H1 (cell line): ENCODE measurements around the gene CUTA. TPM values are rescaled to one million over a fixed set of nuclear protein-coding genes. Genes with fewer than 3 reads are reported as not detected.

Experiments
- CTCF ChIA-PET: fragments of 300-600 bp; sonication (Branson Sonifier 250); formaldehyde crosslinking; loops from one replicate; lab custom pipeline; 2021; ENCODE audit not compliant: partially characterized antibody; lab: Charles Lee
- POLR2A ChIA-PET: fragments of 300-600 bp; sonication (Branson Sonifier 250); formaldehyde crosslinking; loops from one replicate; lab custom pipeline; 2021; ENCODE audit warnings: inconsistent platforms; ENCODE audit not compliant: partially characterized antibody; lab: Charles Lee
- DNase-seq, 2 experiments: peaks; one replicate each; pipeline versions ENCODE4 v3.0.0 to v3.0.0-alpha.2; 2010 to 2022; ENCODE audit warnings: low spot score in 2 of 2, low read depth in 1 of 2, mixed read lengths in 1 of 2
- FAIRE-seq: peaks from 2 replicates; lab custom pipeline; 2011; peaks lifted over from hg19 to GRCh38; lab: Jason Lieb, UNC
- H2AFZ ChIP-seq: 2 replicates; pipeline ENCODE4 v1.8.1; 2012; ENCODE audit warnings: low read length, inconsistent platforms
- H2AK5ac ChIP-seq: 2 replicates; pipeline ENCODE4 v1.6.1; 2013; ENCODE audit warnings: low read depth, low read length
- H2BK120ac ChIP-seq: replicated peaks from 2 replicates; pipeline ENCODE3; 2013; ENCODE audit warnings: low read depth, low read length, inconsistent platforms
- H2BK12ac ChIP-seq: 2 replicates; pipeline ENCODE4 v1.6.1; 2013; ENCODE audit warnings: low read depth, low read length
- H2BK15ac ChIP-seq: 2 replicates; pipeline ENCODE4 v1.6.1; 2013; ENCODE audit warnings: low read length
- H2BK20ac ChIP-seq: 2 replicates; pipeline ENCODE4 v1.6.1; 2013; ENCODE audit warnings: low read length
- H2BK5ac ChIP-seq: 2 replicates; pipeline ENCODE4 v1.6.1; 2013; ENCODE audit warnings: low read depth, low read length
- H3K14ac ChIP-seq: 2 replicates; pipeline ENCODE4 v1.6.1; 2013; ENCODE audit warnings: inconsistent platforms; ENCODE audit not compliant: insufficient read length
- H3K18ac ChIP-seq: 2 replicates; pipeline ENCODE4 v1.6.1; 2013; ENCODE audit warnings: low read length; ENCODE audit errors: extremely low read depth
- H3K23ac ChIP-seq: 2 replicates; pipeline ENCODE4 v1.6.1; 2013; ENCODE audit warnings: inconsistent platforms; ENCODE audit not compliant: insufficient read length
- H3K23me2 ChIP-seq: 2 replicates; pipeline ENCODE4 v1.6.1; 2013; ENCODE audit warnings: low read depth, low read length
- H3K27ac ChIP-seq: 2 replicates; pipeline ENCODE4 v1.6.1; 2011; ENCODE audit warnings: low read depth, low read length, inconsistent platforms
- H3K27me3 ChIP-seq, 4 experiments: replicated peaks in 1 of 4; 1 replicate in 1 of 4; 2 replicates in 3 of 4; pipeline versions ENCODE4 v1.6.1 to v1.8.1; 2011 to 2013; ENCODE audit warnings: low read length in 3 of 4, mild to moderate bottlenecking in 3 of 4, inconsistent platforms in 2 of 4, mixed read lengths in 2 of 4, moderate library complexity in 1 of 4; ENCODE audit not compliant: control insufficient read depth in 3 of 4, insufficient read depth in 3 of 4; ENCODE audit errors: extremely low read depth in 1 of 4
- H3K36me3 ChIP-seq, 4 experiments: 2 replicates each; pipeline versions ENCODE4 v1.6.1 to v1.8.1; 2011 to 2013; ENCODE audit warnings: mild to moderate bottlenecking in 4 of 4, low read length in 3 of 4, moderate library complexity in 2 of 4, control low read depth in 1 of 4, inconsistent platforms in 1 of 4; ENCODE audit not compliant: insufficient read depth in 4 of 4, control insufficient read depth in 2 of 4
- H3K4ac ChIP-seq: replicated peaks from 2 replicates; pipeline ENCODE3; 2013; ENCODE audit warnings: low read length, low read depth, mixed read lengths, inconsistent platforms; ENCODE audit not compliant: insufficient read length
- H3K4me1 ChIP-seq, 4 experiments: replicated peaks in 1 of 4; 1 replicate in 1 of 4; 2 replicates in 3 of 4; pipeline versions ENCODE4 v1.6.1 to v1.8.1; 2011 to 2013; ENCODE audit warnings: low read length in 3 of 4, inconsistent platforms in 2 of 4, mixed read lengths in 1 of 4; ENCODE audit not compliant: insufficient read depth in 4 of 4, control insufficient read depth in 3 of 4
- H3K4me2 ChIP-seq, 2 experiments: 2 replicates each; pipeline versions ENCODE4 v1.6.1 to v1.8.1; 2011 to 2013; ENCODE audit warnings: low read depth in 2 of 2, low read length in 2 of 2, control low read depth in 1 of 2, inconsistent platforms in 1 of 2, mild to moderate bottlenecking in 1 of 2; ENCODE audit not compliant: insufficient read depth in 1 of 2
- H3K4me3 ChIP-seq, 4 experiments: fragments of 200-600, 300-600 bp in 1 of 4; sonication (generic), shearing (Covaris generic), sonication (Bioruptor Twin) in 1 of 4; 2 replicates each; pipeline versions ENCODE4 v1.5.1 to v1.8.1; 2011 to 2016; ENCODE audit warnings: low read length in 4 of 4, low read depth in 3 of 4, control low read depth in 2 of 4, inconsistent platforms in 2 of 4, mild to moderate bottlenecking in 2 of 4, mixed read lengths in 1 of 4, moderate library complexity in 1 of 4; ENCODE audit not compliant: insufficient read depth in 2 of 4; ENCODE audit errors: extremely low read depth in 1 of 4
- H3K56ac ChIP-seq: replicated peaks from 2 replicates; pipeline ENCODE3; 2013; ENCODE audit warnings: low read depth, mild to moderate bottlenecking, mixed read lengths, low read length, inconsistent platforms; ENCODE audit not compliant: insufficient read length
- H3K79me1 ChIP-seq: 2 replicates; pipeline ENCODE4 v1.6.1; 2013; ENCODE audit warnings: low read depth, low read length, control low read depth
- H3K79me2 ChIP-seq, 2 experiments: 2 replicates each; pipeline versions ENCODE4 v1.6.1 to v1.8.1; 2012 to 2013; ENCODE audit warnings: low read length in 2 of 2, mild to moderate bottlenecking in 2 of 2, inconsistent platforms in 1 of 2; ENCODE audit not compliant: insufficient read depth in 2 of 2, control insufficient read depth in 1 of 2
- H3K9ac ChIP-seq, 4 experiments: replicated peaks in 1 of 4; 1 replicate in 1 of 4; 2 replicates in 3 of 4; pipeline versions ENCODE4 v1.6.1 to v1.8.1; 2011 to 2013; ENCODE audit warnings: low read depth in 3 of 4, low read length in 3 of 4, control low read depth in 2 of 4, mild to moderate bottlenecking in 2 of 4, moderate library complexity in 2 of 4, inconsistent platforms in 1 of 4; ENCODE audit errors: extremely low read depth in 1 of 4
- H3K9me3 ChIP-seq, 2 experiments: 2 replicates each; pipeline versions ENCODE4 v1.6.1 to v1.8.1; 2012 to 2013; ENCODE audit warnings: mild to moderate bottlenecking in 2 of 2, moderate library complexity in 2 of 2, control low read depth in 1 of 2, inconsistent platforms in 1 of 2, low read depth in 1 of 2, low read length in 1 of 2, mixed read lengths in 1 of 2; ENCODE audit not compliant: insufficient read depth in 2 of 2
- H4K20me1 ChIP-seq, 2 experiments: replicated peaks in 1 of 2; 2 replicates each; pipeline versions ENCODE3 to v1.8.1; 2011 to 2013; ENCODE audit warnings: inconsistent platforms in 2 of 2, low read length in 2 of 2, mild to moderate bottlenecking in 1 of 2; ENCODE audit not compliant: insufficient read depth in 2 of 2, control insufficient read depth in 1 of 2
- H4K5ac ChIP-seq: 2 replicates; pipeline ENCODE4 v1.6.1; 2013; ENCODE audit warnings: low read length, low read depth, mixed read lengths, inconsistent platforms; ENCODE audit not compliant: insufficient read length
- H4K8ac ChIP-seq: 2 replicates; pipeline ENCODE4 v1.8.0; 2013; ENCODE audit warnings: mild to moderate bottlenecking, moderate library complexity, low read length, inconsistent platforms; ENCODE audit not compliant: insufficient read depth; ENCODE audit errors: extremely low read depth
- H4K91ac ChIP-seq: replicated peaks from 2 replicates; pipeline ENCODE3; 2013; ENCODE audit warnings: low read length, mixed read lengths, inconsistent platforms; ENCODE audit not compliant: insufficient read length
- POLR2AphosphoS5 ChIP-seq: IDR thresholded peaks from 2 replicates; pipeline ENCODE4 v1.6.1; 2011; ENCODE audit warnings: low read depth, low read length
- WGBS, 2 experiments: shearing (Covaris generic) in 1 of 2; methylation state at CpG; one replicate each; pipeline versions ENCODE4 v1.1.6 to v1.1.7; 2013 to 2015; ENCODE audit warnings: low lambda C conversion rate in 2 of 2, mixed read lengths in 2 of 2, inconsistent platforms in 1 of 2, low coverage in 1 of 2, missing lambda C conversion rate in 1 of 2; ENCODE audit not compliant: insufficient replicate concordance in 2 of 2, insufficient coverage in 1 of 2, insufficient read length in 1 of 2; ENCODE audit errors: extremely low coverage in 1 of 2, missing lambda C conversion rate in 1 of 2; 5-methylcytosine and 5-hydroxymethylcytosine counted together
- polyA plus RNA-seq, 7 experiments: library from polyadenylated mRNA; depleted of rRNA in 3 of 7; stranded (reverse) in 5 of 7; unstranded in 2 of 7; fragments of >200 nt in 5 of 7; fragments of 200-250 nt in 2 of 7; gene quantifications; 1 replicate in 5 of 7; 2 replicates in 1 of 7; 4 replicates in 1 of 7; pipeline versions ENCODE4 v1.2.1 to v1.2.3, GENCODE V29; 2011 to 2013; ENCODE audit warnings: missing spikeins in 2 of 7, mixed read lengths in 2 of 7
- total RNA-seq: library from RNA; stranded (reverse); fragmentation: NEBNext Ultra II Directional; extraction: Animal tissue kit (Norgen Biotek cat#: 25700); gene quantifications from 2 replicates; pipeline ENCODE4 v1.2.1, GENCODE V29; 2021

CUTA gene
- total and polyA plus RNA-seq, 2 of the 8 experiments (the other 6 are each of a cell fraction or from before 2014, with no cell fraction given): 297 to 460 TPM

GRCh38 chr6:33431880-33432541 lies 14.1 kb upstream of the CUTA start:
- Histone ChIP-seq H3K4me1 (peaks cover 14 to 39% (median 27%) of the 10 kb centered on the region in 4 experiments), H2AFZ (no peak overlapping the region), H3K79me1 (peaks cover 15% of the 10 kb centered on the region), H3K14ac (no peak overlapping the region), H3K36me3 (peaks cover 17 to 21% (median 19%) of the 10 kb centered on the region in 4 experiments), H3K56ac (peak overlapping the region; percentile 89), H3K9me3 (no peaks in the 10 kb centered on the region; a peak in 1 of 4 replicates), H2BK15ac (peak overlapping the region; percentile 10; the same call in 1 of the 2 replicates), H3K27me3 (no peaks in the 10 kb centered on the region), H3K27ac (peak overlapping the region; percentile 98), H4K20me1 (peaks cover 0 to 12% of the 10 kb centered on the region in 2 experiments), H3K18ac (peak overlapping the region; percentile 98), H3K9ac (peak overlapping the region in 3 of 4 experiments; percentile 60 to 83 (median 79); a peak in 6 of 7 replicates), H3K4ac (peak overlapping the region; percentile 96), H2BK20ac (peak overlapping the region; percentile 93; the same call in 1 of the 2 replicates), H4K5ac (peak overlapping the region; percentile 25), H2BK12ac (peak overlapping the region; percentile 99), H3K23ac (no peak overlapping the region), H3K4me2 (peak overlapping the region; percentile 90 to 91), H2BK120ac (peak overlapping the region; percentile 82), H4K8ac (peak overlapping the region; percentile 76), H2AK5ac (peak overlapping the region; percentile 98; the same call in 1 of the 2 replicates), H2BK5ac (peak overlapping the region; percentile 93), H4K91ac (peak overlapping the region; percentile 99), H3K23me2 (peaks cover 29% of the 10 kb centered on the region), H3K79me2 (peaks cover 12 to 76% of the 10 kb centered on the region in 2 experiments), H3K4me3 (peak overlapping the region; percentile 31 to 61 (median 56))
- FAIRE-seq: no peak
- CTCF ChIA-PET: interaction anchor here (1.0 to 4.1 kb wide), 8 partner anchors 9 to 158 kb away, joined by 3 to 22 read pairs (median 4); partner anchors contain the start of genes CUTA, SYNGAP1 and ZBTB9
- POLR2A ChIA-PET: interaction anchor here (0.5 to 14.8 kb wide), 17 partner anchors 9 to 461 kb away, joined by 3 to 381 read pairs (median 5); partner anchors contain the start of genes B3GALT4, CUTA, PHF1 and RGL2
- 2% methylated on average over 7 of the region's 12 CpGs; no CpG with 5 or more reads in 1 of the 2 experiments for whole genome bisulfite sequencing, 2 experiments
- DNase-seq: peak in 1 of 2 experiments; percentile 59
- 0 out of 2 replicates have a peak, but pooled peaks have one; percentile 6 for TF ChIP-seq POLR2AphosphoS5
